Liver (tissue), 9 donors: ENCODE measurements around the gene AQP12A. TPM values are rescaled to one million over a fixed set of nuclear protein-coding genes. Genes with fewer than 3 reads are reported as not detected.
"Not testable (repeated sequence)": the region's sequence is repeated elsewhere in the genome, so short reads cannot be mapped to it uniquely, and the experiment has no call there.

ENCODE experiments used
- DNase-seq: peaks from one replicate; pipeline ENCODE4 v3.0.0-alpha.2; 2017; ENCODE audit warnings: low spot score
- H3K27ac ChIP-seq, 2 donors: one replicate each; pipeline ENCODE4 v1.7.0; 2013; ENCODE audit warnings: inconsistent platforms in 2 of 2, low read length in 2 of 2, control low read depth in 1 of 2, low read depth in 1 of 2, mild to moderate bottlenecking in 1 of 2
- H3K27me3 ChIP-seq, 4 donors: one replicate each; pipeline versions ENCODE4 v1.6.1 to v1.7.0; 2013; ENCODE audit warnings: low read length in 3 of 4, inconsistent platforms in 1 of 4, mild to moderate bottlenecking in 1 of 4, moderate library complexity in 1 of 4; ENCODE audit not compliant: control insufficient read depth in 4 of 4, insufficient read depth in 4 of 4
- H3K36me3 ChIP-seq, 4 donors: one replicate each; pipeline versions ENCODE4 v1.6.1 to v1.7.0; 2013; ENCODE audit warnings: low read length in 3 of 4, mild to moderate bottlenecking in 3 of 4, low read depth in 1 of 4, moderate library complexity in 1 of 4; ENCODE audit not compliant: control insufficient read depth in 4 of 4, insufficient read depth in 3 of 4
- H3K4me1 ChIP-seq, 4 donors: one replicate each; pipeline versions ENCODE4 v1.6.1 to v1.7.0; 2013; ENCODE audit warnings: low read length in 3 of 4, mild to moderate bottlenecking in 3 of 4, moderate library complexity in 1 of 4; ENCODE audit not compliant: control insufficient read depth in 4 of 4, insufficient read depth in 4 of 4
- H3K4me3 ChIP-seq, 3 donors: one replicate each; pipeline versions ENCODE4 v1.6.1 to v1.7.0; 2013; ENCODE audit warnings: low read length in 3 of 3, control low read depth in 1 of 3, low read depth in 1 of 3, mild to moderate bottlenecking in 1 of 3
- H3K9ac ChIP-seq, 2 donors: one replicate each; pipeline ENCODE4 v1.7.0; 2013; ENCODE audit warnings: low read length in 2 of 2, mild to moderate bottlenecking in 2 of 2, moderate library complexity in 2 of 2, control low read depth in 1 of 2, low read depth in 1 of 2
- H3K9me3 ChIP-seq, 4 donors: one replicate each; pipeline versions ENCODE4 v1.6.1 to v1.7.0; 2013; ENCODE audit warnings: low read length in 3 of 4; ENCODE audit not compliant: control insufficient read depth in 4 of 4
- ATF3 ChIP-seq: IDR thresholded peaks from 2 replicates; pipeline ENCODE4 v1.6.1; 2016; ENCODE audit warnings: antibody characterized with exemption
- FOXA1 ChIP-seq: IDR thresholded peaks from 2 replicates; pipeline ENCODE4 v1.6.1; 2016; ENCODE audit warnings: antibody characterized with exemption
- HNF4G ChIP-seq: IDR thresholded peaks from 2 replicates; pipeline ENCODE4 v1.6.1; 2016; ENCODE audit warnings: antibody characterized with exemption
- MAX ChIP-seq: IDR thresholded peaks from 2 replicates; pipeline ENCODE4 v1.6.1; 2016; ENCODE audit warnings: antibody characterized with exemption
- NR2F2 ChIP-seq: IDR thresholded peaks from 2 replicates; pipeline ENCODE4 v1.6.1; 2016; ENCODE audit warnings: antibody characterized with exemption
- RAD21 ChIP-seq, 2 donors: IDR thresholded peaks; 2 replicates each; pipeline ENCODE4 v1.6.1; 2016; ENCODE audit warnings: antibody characterized with exemption in 2 of 2, mild to moderate bottlenecking in 2 of 2
- REST ChIP-seq: IDR thresholded peaks from 2 replicates; pipeline ENCODE4 v1.6.1; 2016; ENCODE audit warnings: antibody characterized with exemption, mild to moderate bottlenecking
- RXRA ChIP-seq, 2 donors: IDR thresholded peaks; 2 replicates each; pipeline ENCODE4 v1.6.1; 2017 to 2018; ENCODE audit warnings: antibody characterized with exemption in 2 of 2, mild to moderate bottlenecking in 1 of 2
- SP1 ChIP-seq: IDR thresholded peaks from 2 replicates; pipeline ENCODE4 v1.6.1; 2018; ENCODE audit warnings: antibody characterized with exemption, mild to moderate bottlenecking
- YY1 ChIP-seq: IDR thresholded peaks from 2 replicates; pipeline ENCODE4 v1.6.1; 2016; ENCODE audit warnings: antibody characterized with exemption, mild to moderate bottlenecking
- ZBTB33 ChIP-seq: IDR thresholded peaks from 2 replicates; pipeline ENCODE4 v1.6.1; 2016; ENCODE audit warnings: antibody characterized with exemption
- WGBS: extraction: QIAGEN DNeasy Blood & Tissue Kit; methylation state at CpG from one replicate; pipeline ENCODE4 v1.1.7; 2013; 5-methylcytosine and 5-hydroxymethylcytosine counted together
- polyA plus RNA-seq, 2 donors: library from polyadenylated mRNA; stranded (reverse) in 1 of 2; unstranded in 1 of 2; fragments of 200-250 nt in 1 of 2; fragments of >200 nt in 1 of 2; fragmentation: Nextera tagmentation in 1 of 2; extraction: Ambion mirVana in 1 of 2; gene quantifications; one replicate each; pipeline versions ENCODE4 v1.2.1 to v1.2.3, GENCODE V29; 2013 to 2015
- total RNA-seq, 2 donors: library from RNA; depleted of rRNA; stranded (reverse); fragments of >200 nt; gene quantifications; one replicate each; pipeline ENCODE4 v1.2.3, GENCODE V29; 2014
- donor health status: healthy.
- donor health status: healthy.
- donor health status: healthy.
- donor health status: healthy.
- donor health status: healthy.

AQP12A gene
- total and polyA plus RNA-seq, 4 donors = not detected

- no peaks in the 10 kb centered on the region for H3K9me3 ChIP-seq
- peaks cover 0 to 5% (median 2%) of the 10 kb centered on the region in 4 donors for H3K27me3 ChIP-seq
- WGBS = 61% methylated on average over 3 of the region's 3 CpGs
- no peak overlapping the region for H3K27ac ChIP-seq
- no peak for DNase-seq
- TF ChIP-seq RAD21 (IDR thresholded peaks at IDR 0.05) = no peak
- no peak for TF ChIP-seq MAX
- no peak for TF ChIP-seq FOXA1
- no peak for TF ChIP-seq ZBTB33
- no peak for TF ChIP-seq ATF3
- no peak for TF ChIP-seq YY1
- TF ChIP-seq NR2F2 = no peak
- TF ChIP-seq SP1 = no peak
- TF ChIP-seq REST = no peak
- H3K4me1 ChIP-seq = no peaks in the 10 kb centered on the region
- H3K4me3 ChIP-seq = no peak overlapping the region
- no peaks in the 10 kb centered on the region for H3K36me3 ChIP-seq
- H3K9ac ChIP-seq = no peak overlapping the region
Observed at GRCh38 chr2:240651185-240651584, 40.5 kb upstream of the AQP12A start.

- DNase-seq = no peak
- Histone ChIP-seq H3K27ac (no peak overlapping the region), H3K27me3 (peaks cover 0 to 3% (median 1%) of the 10 kb centered on the region in 4 donors), H3K9ac (no peak overlapping the region), H3K4me3 (no peak overlapping the region), H3K4me1 (no peaks in the 10 kb centered on the region), H3K9me3 (peaks cover 0 to 4% (median 1%) of the 10 kb centered on the region in 4 donors), H3K36me3 (no peaks in the 10 kb centered on the region)
- 68% methylated on average over 10 of the region's 10 CpGs for WGBS
- TF ChIP-seq MAX = no peak
- TF ChIP-seq HNF4G = no peak
- no peak for TF ChIP-seq SP1
- no peak for TF ChIP-seq REST
- TF ChIP-seq RXRA (IDR thresholded peaks at IDR 0.05) = no peak
Observed at GRCh38 chr2:240655931-240656886, 35.5 kb upstream of the AQP12A start.

- peaks cover 2 to 11% (median 3%) of the 10 kb centered on the region in 4 donors for H3K9me3 ChIP-seq
- DNase-seq, H3K4me3 ChIP-seq, H3K4me1 ChIP-seq, H3K36me3 ChIP-seq, H3K27me3 ChIP-seq, H3K27ac ChIP-seq, H3K9ac ChIP-seq: not testable (repeated sequence)
- 89% methylated on average over 7 of the region's 7 CpGs for WGBS
Observed at GRCh38 chr2:240659883-240660282, 31.8 kb upstream of the AQP12A start.
